OCI-LY1 (cell line): Measurements from ENCODE around the gene GJC3.

Source experiments
- CTCF ChIP-seq: fragments of 200-600 bp; sonication (generic), shearing (Covaris generic); IDR thresholded peaks from 2 replicates; pipeline ENCODE4 v1.5.1; 2017; ENCODE audit warnings: mild to moderate bottlenecking, antibody characterized with exemption, low read length, moderate library complexity, mixed read lengths
- EZH2 ChIP-seq: fragments of 200-600 bp; sonication (generic), shearing (Covaris generic); IDR thresholded peaks from 2 replicates; pipeline ENCODE4 v1.8.0; 2017; ENCODE audit warnings: borderline replicate concordance, mixed run types, mild to moderate bottlenecking, antibody characterized with exemption, low read length, moderate library complexity, mixed read lengths

DNA sequence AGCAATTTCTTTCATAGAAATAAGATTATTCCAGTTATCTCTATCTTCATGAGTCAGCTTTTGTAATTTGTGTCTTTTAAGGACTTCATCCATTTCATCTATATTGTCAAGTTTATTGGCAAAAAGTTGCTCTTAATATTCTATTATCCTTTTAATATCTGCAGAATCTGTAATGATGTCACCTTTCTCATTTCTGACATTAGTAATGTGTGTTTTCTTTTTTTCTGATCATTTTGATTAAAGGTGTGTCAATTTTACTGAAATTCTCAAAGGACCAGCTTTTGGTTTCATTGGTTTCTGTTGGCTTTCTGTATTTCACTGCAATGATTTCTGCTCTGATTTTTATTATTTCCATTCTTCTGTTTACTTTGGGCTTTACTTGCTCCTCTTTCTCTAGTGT lies 34.7 kb downstream of the GJC3 start:
- no peak for TF ChIP-seq CTCF
- TF ChIP-seq EZH2: no peak
